Amniotic epithelial cell (primary cell): Measurements from ENCODE around the gene MYCBP.
"Not testable (repeated sequence)": the region's sequence is repeated elsewhere in the genome, so short reads cannot be mapped to it uniquely, and the experiment has no call there.

ENCODE experiments used
- DNase-seq: peaks from one replicate; pipeline ENCODE4 v3.0.0-alpha.2; 2010; ENCODE audit warnings: low read depth

Gene MYCBP, protein sequence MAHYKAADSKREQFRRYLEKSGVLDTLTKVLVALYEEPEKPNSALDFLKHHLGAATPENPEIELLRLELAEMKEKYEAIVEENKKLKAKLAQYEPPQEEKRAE

DNA sequence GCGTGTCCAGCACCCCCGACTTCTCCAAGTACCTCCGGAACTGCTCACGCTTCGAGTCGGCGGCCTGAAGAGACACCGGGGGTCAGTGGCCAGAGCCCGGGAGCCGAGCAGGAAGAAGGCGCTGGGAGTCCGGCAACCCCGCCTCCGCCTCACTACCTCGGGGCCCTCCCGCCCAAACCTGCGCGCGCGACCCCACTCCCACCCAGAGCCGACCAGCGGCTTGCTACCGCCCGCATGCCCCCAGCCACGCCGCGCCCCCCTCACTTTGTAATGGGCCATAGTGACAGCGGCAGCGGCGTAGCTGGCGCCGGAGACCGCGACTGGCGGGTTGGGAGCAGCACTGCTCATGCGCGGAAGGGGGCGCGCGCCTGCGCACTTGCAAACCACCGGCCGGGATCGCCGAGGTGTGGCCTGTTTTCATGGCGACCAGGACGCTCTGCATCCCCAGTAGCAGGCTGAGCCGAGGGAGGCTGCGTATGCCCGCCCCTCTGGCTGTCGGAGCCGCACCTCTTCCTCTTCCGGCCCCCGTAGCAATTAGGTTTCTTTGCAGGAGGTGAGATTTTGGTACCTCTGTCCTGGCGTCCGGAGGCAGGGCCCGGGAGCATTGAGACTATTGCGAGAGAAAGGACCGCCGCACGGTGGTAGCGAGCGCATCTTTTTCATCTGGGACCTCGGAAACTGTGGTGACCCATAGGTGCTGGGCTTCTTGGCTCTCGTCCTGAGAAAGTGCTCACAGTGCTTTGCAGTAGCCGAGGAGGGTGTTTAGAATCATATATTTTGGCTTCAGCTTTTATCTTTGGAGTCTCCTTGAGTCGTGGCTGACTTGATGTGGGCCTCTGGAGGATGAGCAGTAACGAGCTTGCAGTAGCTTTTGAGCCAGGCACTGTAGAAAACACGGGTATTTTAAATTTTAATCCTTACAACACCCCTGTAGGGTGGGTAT is at the start of gene MYCBP:
MYCBP (minus strand) TSS at position 322 of the 943 bp plus-strand sequence; CDS start at position 279, 43 bp downstream.
- DNase-seq = peak; percentile 88

DNA sequence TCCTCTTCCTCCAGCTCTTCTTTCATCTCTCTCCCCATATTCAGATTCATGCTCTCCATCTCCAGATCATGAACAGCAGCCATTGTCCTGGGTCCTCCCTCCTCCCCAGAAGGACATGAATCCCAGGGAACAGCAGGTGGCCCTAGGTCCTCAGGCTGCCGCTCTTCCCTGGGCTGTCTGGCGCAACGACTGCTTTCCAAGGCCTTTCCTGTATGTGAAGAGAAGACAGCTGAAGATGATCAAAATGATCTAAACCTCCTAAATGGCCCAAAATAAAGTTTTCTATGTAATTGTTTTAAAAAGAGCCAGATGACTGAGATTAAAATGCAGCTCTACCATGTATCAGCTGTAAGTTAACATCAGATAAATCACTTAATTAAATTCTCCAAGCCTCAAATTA is 46.0 kb upstream of the MYCBP start:
- DNase-seq = no peak

DNA sequence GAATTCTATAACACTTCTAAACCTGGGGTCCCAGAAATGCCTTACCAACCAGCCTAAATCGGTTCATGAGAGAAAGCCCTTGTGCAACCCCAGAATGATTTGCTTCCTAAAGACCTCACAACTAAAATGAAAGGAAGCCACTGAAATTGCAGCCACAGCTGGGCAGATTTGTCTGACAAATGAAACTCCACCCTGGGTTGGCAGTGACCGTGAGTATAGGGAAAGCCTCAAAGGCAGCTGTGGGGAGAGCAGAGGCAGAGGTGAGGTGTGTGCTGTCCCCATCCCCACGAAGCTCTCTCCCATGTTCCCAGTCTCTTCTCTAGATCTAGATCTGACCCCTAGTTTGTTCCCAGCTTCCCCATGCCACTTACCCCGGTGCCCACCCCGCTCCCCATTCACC is 45.4 kb upstream of the MYCBP start:
- DNase-seq = no peak

DNA sequence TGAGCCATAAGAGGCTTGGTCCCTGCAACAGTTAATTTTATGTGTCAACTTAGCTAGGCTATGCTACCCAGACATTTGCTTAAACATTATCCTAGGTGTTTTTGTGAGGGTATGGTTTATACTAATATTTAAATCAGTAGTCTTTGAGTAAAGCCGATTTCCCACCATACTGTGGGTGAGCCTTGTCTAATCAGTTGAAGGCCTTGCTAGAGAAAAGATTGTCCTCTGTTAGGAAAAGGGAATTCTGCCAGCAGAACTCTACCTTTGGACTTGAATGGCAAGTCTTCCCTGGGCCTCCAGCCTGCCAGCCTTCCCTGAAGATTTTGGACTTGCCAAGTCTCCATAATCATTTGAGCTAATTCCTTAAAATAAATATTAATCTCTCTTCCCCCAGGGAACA is 44.6 kb upstream of the MYCBP start:
- DNase-seq = no peak

DNA sequence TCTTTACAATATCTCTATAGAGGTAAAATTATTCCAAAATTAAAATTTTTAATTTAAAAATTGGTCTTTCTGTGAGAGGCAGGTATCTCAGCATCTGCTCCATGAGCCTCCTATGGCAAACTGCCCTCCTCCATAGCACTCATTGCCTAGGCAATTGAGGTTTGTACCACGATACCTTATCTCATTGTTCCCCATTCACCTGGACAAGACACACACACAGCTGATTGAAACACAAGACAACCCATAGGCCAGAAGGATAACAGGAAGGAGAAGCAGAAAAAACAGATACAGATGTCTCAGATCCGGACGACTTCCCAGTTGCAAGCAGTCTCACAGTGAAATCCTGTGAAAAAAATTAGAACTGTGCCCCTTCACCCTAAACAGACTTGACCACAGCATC is 44.2 kb upstream of the MYCBP start:
- no peak for DNase-seq

DNA sequence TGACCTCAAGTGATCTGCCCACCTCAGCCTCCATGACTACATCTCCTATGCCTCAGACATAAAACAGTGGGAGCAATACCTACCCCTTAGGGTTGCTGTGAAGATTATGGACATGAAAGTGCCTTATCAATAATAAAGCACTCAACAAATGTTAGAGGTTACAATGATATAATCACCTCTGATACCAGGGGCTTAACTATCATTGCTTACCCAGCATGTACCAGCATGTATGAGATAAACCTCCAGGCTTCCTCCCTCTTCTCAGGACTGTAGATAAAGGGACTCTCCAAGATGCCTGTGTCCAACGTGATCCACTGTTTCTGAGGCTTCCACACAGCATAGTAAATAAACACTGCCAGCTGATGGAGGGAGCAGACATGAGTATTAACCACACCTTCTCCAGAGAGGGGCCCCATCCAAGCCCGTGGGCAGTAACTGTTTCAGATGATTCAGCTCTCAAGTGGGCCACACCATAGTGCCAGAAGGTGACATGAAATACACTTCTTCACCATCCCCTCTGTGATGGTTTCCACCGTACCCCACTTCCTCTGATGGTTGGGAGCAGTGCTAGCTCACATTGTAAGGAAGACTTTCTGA is 42.3 kb upstream of the MYCBP start:
- DNase-seq = peak; percentile 26

DNA sequence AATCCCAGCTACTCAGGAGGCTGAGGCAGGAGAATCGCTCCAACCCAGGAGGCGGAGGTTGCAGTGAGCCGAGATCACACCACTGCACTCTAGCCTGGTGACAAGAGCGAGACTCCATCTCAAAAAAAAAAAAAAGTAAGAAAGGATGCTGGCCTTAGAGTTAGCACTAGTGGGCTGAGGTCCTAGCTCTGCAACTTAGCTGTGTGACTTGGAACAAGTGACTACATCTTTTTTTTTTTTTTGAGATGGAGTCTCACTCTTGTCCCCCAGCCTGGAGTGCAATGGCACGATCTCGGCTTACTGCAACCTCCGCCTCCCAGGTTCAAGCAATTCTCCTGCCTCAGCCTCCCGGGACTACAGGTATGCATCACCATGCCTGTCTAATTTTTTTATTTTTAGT is 41.8 kb upstream of the MYCBP start:
- not testable (repeated sequence) for DNase-seq

DNA sequence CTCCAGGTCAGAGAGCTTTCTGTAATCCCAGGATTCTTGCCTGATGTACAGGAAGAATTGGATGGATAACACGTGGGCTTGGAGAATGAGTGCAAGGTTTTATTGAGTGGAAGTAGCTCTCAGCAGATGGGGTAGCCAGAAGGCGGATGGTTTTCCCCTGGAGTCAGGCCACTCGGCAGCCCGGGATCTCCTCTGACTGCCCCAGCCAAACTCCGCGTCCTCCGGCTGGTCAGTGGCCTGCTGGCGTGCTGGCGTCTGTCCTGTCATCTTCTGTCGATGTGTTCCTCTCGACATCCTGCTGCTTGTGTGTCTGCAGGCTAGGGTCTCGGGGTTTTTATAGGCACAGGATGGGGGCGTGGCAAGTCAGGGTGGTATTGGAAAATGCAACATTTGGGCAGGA is 35.7 kb upstream of the MYCBP start:
- DNase-seq = no peak

DNA sequence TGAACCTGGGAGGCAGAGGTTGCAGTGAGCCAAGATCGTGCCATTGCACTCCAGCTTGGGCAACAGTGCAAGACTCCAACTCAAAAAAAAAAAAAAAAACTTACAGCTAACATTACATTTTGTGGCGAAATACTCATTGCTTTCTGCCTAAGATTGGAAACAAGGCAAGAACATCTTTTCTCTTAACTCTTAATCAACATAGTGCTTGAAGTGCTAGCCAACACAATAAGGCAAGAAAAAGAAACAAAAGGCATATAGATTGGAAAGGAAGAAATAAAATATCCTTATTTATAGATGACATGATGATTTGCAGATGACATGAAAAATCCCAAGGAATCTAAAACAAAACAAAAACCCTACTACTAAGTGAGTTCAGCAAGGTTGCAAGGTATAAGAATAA is 32.8 kb upstream of the MYCBP start:
- DNase-seq = no peak

DNA sequence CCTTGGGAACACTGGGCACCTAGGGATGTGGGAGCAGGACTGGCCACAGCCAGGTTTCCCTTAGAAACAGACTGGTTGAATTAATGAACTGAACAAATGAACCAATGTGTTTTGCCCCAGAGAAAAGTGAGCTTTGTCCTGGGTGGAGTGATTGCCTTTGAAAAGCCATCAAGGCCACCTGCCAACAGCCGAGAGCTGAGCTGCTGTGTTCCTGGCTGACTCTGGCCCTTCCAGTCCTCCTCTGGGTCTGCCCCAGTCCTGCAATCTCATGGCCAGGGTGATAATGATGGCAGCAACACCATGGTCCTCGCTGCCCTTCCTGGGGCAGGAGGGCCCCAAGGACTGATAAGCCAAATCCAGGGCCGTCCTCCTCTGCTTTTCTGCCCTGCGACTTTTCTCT is 26.4 kb upstream of the MYCBP start:
- DNase-seq = no peak

DNA sequence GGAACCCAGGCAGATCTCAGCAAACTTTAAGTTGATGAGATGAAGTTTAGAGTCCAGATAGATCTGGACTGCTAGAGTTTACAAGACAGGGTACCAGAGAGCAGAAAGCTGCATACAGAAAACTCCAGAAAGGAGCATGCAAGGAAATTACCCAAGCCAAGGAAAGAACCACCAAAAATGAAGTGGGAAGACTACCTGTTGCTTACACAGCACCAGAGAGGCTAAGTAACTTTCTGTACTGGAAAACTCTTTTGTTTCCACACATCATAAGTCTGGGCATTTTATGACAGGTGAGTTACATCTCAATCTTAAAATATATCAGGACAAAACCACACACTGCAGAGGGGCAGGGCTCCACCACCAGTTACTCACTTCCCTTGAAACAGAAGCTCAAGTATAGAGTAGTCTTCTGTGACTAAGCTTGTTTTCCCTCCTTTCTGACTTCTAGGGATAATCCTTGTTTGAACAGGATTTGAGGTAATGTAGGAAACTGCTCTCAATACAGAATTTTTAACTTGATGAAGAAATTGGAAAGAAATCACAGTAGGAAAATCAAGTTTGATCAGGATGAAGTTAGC is 25.6 kb upstream of the MYCBP start:
- DNase-seq = peak; percentile 27

DNA sequence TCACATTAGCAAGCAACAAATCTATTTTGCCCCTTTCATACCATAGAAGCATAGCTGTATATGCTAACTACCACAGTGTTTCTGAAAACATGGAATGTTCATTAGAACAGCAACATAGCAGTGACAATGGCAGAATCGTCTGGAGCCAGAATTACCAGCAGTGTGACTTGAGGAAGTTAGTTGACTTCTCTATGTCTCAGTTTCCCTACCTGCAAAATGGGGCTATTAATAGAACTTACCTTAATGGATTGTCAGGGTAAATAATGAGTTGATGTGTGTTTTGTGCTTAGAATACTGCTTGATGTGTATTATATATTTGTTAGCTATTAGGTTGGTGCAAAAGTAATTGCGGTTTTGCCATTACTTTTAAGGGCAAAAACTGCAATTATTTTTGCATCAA is 23.0 kb upstream of the MYCBP start:
- no peak for DNase-seq

DNA sequence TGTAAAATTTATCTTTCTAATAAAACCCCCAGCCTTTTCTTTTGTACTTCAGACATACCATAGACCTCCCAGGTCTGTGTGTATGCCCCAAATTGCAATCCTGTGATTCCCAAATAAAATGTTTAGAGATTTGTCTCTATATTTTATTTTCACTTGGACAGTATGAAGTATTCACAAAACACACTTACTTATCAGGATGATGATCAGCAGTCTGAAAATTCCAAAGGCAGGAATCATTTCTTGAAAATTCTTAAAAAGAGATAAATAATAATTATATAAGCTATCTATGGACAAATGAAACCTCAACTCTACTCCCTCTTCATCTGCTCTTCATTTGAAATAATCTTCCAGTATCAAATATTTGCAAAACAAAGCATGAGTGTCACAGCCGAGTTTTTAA is 19.8 kb upstream of the MYCBP start:
- DNase-seq = peak; percentile 10

DNA sequence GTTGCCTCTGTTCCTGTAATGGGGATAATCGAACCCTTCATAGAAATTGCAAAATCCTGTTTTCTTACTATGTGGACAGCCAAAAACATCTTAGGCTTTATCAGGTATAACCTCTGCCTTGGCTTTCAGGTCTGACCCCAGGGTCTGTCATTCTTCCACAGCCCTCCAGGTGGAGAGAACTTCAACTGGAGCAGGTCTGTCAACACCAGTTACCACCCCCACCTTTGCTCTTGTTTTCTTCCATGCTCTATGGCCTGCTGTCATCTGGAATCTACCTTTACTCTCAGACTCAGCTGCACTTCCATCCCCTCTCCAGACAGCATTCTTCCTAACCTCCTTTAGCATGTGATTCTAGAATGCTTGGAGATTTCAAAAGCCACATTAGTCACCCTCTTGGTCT is 18.6 kb upstream of the MYCBP start:
- peak; percentile 55 for DNase-seq

DNA sequence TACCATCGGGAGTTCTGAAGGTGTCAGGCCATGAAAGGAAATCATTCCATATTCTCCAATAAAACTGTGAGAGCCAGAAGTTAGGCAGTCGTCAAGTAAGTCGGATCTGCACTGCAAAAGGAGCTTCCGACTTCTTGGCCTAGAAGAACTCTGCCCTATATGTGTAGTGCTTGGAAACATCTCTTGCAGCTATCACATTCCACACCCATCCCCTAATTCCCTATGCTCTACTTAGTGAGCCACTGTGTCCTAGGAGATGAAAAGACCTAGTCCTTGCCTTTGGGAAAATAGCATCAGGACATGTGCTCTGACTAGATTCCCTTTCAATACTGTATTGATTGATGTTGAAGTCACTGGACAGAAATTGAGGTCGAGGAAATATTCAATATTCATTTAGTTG is 16.4 kb upstream of the MYCBP start:
- DNase-seq = no peak

DNA sequence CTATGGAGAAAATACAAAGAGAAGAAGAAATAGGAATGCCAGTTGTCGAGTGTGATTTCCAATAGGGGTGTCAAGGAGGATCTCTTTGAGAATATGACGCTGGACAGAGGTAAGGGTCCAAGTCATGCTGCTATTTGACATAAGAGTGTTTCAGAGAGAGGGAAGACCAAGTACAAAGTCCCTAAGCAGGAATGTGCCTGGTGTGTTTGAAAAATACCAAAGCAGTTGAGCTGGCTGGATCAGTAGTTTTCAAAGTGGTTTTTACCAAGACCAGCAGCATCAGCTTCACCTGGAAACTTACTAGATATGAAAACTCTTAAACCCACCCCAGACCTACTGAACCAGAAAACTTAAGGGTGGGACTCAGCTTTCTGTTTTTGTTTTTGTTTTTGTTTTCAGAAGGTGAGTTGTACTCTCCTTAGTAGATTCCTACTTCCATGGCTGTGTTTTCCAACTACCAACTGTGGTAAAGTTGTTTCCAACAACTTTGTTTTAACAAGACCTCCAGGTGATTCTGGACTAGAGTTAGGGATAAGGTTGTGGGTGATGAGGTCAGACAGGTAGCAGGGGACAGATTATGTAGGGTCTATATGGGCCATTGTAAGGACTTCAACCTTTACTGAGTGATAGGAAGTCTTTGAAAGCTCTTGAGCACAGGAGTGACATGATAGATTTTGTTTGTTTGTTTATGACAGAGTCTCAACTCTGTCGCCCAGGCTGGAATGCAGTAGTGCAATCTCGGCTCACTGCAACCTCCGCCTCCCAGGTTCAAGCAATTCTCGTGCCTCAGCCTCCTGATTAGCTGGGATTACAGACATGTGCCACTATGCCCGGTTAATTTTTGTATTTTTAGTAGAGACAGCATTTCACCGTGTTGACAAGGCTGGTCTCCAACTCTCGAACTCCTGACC is 15.5 kb upstream of the MYCBP start:
- no peak for DNase-seq

DNA sequence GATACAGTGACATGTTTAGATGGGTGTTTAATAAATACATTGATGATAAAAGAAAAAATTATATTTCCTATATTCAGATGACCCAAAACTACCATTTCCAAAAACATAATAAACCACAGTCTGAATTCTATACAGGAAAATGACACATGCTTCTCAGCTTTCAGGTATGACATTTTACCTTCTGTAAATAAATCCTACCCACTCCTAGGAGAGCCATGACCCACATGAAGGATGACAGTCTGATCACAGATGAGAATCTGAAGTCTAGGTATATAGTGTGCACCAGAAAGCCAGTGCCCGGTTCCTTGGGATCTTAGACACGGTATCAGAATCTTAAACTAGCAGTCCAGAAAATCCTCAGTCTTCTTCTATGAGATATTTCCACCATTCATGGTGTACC is 11.9 kb upstream of the MYCBP start:
- DNase-seq = no peak

DNA sequence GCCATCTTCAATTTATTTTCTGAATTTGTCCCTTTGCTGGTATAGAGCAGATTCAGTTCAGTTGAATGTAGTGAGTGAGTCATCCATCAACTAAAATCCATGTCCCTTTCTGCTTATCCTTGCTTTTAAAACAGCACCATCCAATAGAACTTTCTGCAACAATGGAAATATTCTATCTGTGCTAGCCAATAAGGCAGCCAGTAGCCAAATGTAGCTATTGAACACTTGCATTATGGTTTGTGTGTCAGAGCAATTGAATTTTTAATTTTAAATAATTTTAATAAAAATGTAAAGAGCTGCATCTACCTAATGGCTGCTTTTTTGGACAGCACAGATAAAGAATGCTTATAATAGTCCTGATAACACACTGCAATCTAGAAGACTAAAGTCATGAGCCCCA is 8.3 kb upstream of the MYCBP start, which contains the start of gene GJA9:
GJA9 (minus strand) TSS at position 101 of the 400 bp plus-strand sequence. CDS start 5,489 bp downstream, outside the sequence.
- DNase-seq = no peak

DNA sequence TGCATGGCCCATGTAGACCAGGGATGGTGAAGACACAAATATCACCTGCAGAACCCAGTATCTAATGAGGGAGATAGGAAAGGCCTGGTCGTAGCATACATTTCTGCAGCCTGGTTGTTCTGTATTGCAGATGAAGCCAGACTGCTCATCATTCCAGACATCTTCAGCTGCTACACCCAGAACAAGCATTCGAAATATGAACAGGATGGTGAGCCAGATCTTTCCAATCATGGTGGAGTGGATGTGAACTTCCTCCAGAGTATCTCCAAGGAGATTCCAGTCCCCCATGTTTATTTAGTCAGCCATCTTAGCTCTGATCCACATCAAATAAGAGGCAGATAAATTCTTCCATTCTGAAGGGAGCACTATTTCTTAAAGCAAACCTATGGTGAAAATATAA is 2.7 kb upstream of the MYCBP start:
- DNase-seq = no peak

DNA sequence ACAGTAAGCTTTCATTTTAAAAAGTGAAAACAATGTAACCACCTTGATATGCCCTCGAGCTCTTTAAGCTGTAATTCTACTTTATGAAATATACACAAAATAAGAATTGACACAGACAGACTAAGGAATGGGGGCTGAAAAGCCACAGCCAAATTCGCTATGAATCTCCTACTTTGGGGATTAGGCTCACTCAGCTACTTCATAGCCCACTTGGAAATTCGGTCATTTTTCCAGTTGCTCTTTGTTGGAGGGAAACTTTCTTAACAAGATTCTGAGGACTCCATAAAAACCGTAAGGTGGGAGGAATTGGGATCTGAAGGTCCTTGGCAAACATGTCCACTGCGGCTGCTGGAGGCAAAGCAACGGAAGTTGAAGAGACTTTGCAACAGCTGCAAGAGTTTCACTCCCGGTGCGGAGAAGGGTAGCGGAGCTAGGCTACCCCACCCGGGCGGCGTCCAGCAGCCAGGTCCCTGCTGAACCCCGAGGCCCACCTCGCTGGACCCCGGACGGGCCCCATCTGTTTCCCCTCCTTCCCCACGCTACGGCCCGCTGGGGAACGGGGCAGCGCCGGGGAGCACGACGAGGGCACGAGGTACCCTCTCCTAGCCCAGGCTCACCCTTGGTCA is 634 bp downstream of the MYCBP start:
- DNase-seq = peak; percentile 11

DNA sequence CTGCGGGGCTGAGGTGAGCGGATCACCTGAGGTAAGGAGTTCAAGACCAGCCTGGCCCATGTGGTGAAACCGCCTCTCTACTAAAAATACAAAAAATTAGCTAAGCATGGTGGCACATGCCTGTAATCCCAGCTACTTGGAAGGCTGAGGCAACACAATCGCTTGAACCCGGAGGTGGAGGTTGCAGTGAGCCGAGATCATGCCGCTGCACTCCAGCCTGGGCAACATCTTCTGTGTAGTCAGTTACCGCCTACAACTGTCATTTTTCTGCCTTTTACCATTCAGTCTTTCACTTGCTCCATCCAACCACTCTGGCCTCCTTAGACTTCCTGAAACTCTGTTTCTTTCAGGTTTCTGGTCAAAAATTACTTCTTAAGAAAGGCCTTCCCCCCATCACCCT is 2.2 kb downstream of the MYCBP start:
- DNase-seq = no peak
